OCI-LY1 (cell line): ENCODE results near the gene SPACA7.

Experiments used
- H2AFZ ChIP-seq: fragments of 200-600 bp; sonication (generic), shearing (Covaris generic); 2 replicates; pipeline ENCODE4 v1.6.0; 2014; ENCODE audit warnings: antibody characterized with exemption, mild to moderate bottlenecking, low read length
- H3F3A ChIP-seq: fragments of 200-600 bp; sonication (generic), shearing (Covaris generic); 2 replicates; pipeline ENCODE4 v1.6.0; 2014; ENCODE audit warnings: mild to moderate bottlenecking, antibody characterized with exemption, low read length, moderate library complexity; ENCODE audit not compliant: insufficient read depth
- H3K27ac ChIP-seq: fragments of 200-600 bp; sonication (generic); 2 replicates; pipeline ENCODE4 v1.5.1; 2014; ENCODE audit warnings: low read length, mixed run types, mild to moderate bottlenecking, low read depth; ENCODE audit not compliant: poor library complexity, severe bottlenecking
- H3K27me3 ChIP-seq: fragments of 200-600 bp; sonication (generic); 2 replicates; pipeline ENCODE4 v1.6.0; 2014; ENCODE audit warnings: antibody characterized with exemption, mild to moderate bottlenecking, low read length, moderate library complexity; ENCODE audit not compliant: insufficient read depth
- H3K36me3 ChIP-seq: fragments of 200-600 bp; sonication (generic); 2 replicates; pipeline ENCODE4 v1.6.1; 2014; ENCODE audit warnings: mild to moderate bottlenecking, antibody characterized with exemption, low read length, moderate library complexity, mixed read lengths; ENCODE audit not compliant: insufficient read depth
- H3K4me1 ChIP-seq: fragments of 200-600 bp; sonication (generic); 2 replicates; pipeline ENCODE4 v1.5.1; 2014; ENCODE audit warnings: mild to moderate bottlenecking, low read length, moderate library complexity; ENCODE audit not compliant: insufficient read depth, severe bottlenecking
- H3K4me2 ChIP-seq: fragments of 200-600 bp; sonication (generic), shearing (Covaris generic); 2 replicates; pipeline ENCODE4 v1.6.1; 2014; ENCODE audit warnings: low read length
- H3K4me3 ChIP-seq: fragments of 200-600 bp; sonication (generic); 2 replicates; pipeline ENCODE4 v1.5.1; 2014; ENCODE audit warnings: low read length, low read depth, mild to moderate bottlenecking, mixed read lengths; ENCODE audit not compliant: poor library complexity, severe bottlenecking
- H3K79me2 ChIP-seq: fragments of 200-600 bp; shearing (Covaris generic); 2 replicates; pipeline ENCODE4 v1.6.1; 2016; ENCODE audit warnings: mixed run types, low read length, mixed read lengths; ENCODE audit not compliant: insufficient read depth
- H3K9ac ChIP-seq: fragments of 200-600 bp; sonication (generic), shearing (Covaris generic); 2 replicates; pipeline ENCODE4 v1.6.1; 2014; ENCODE audit warnings: mild to moderate bottlenecking, low read length, mixed read lengths
- H3K9me2 ChIP-seq: fragments of 200-600 bp; sonication (generic), shearing (Covaris generic); 2 replicates; pipeline ENCODE4 v1.6.1; 2014; ENCODE audit warnings: low read depth, mild to moderate bottlenecking, low read length, mixed read lengths
- H3K9me3 ChIP-seq: fragments of 200-600 bp; shearing (Covaris generic); 2 replicates; pipeline ENCODE4 v1.6.1; 2014; ENCODE audit warnings: low read length, mixed read lengths
- H4K20me1 ChIP-seq: fragments of 200-600 bp; sonication (generic), shearing (Covaris generic); 2 replicates; pipeline ENCODE4 v1.6.0; 2016; ENCODE audit warnings: mild to moderate bottlenecking, low read length; ENCODE audit not compliant: insufficient read depth
- CTCF ChIP-seq: fragments of 200-600 bp; sonication (generic), shearing (Covaris generic); IDR thresholded peaks from 2 replicates; pipeline ENCODE4 v1.5.1; 2017; ENCODE audit warnings: mild to moderate bottlenecking, antibody characterized with exemption, low read length, moderate library complexity, mixed read lengths
- EZH2 ChIP-seq: fragments of 200-600 bp; sonication (generic), shearing (Covaris generic); IDR thresholded peaks from 2 replicates; pipeline ENCODE4 v1.8.0; 2017; ENCODE audit warnings: borderline replicate concordance, mixed run types, mild to moderate bottlenecking, antibody characterized with exemption, low read length, moderate library complexity, mixed read lengths

The SPACA7 gene

GRCh38 chr13:112447761-112448603, 71.8 kb downstream of the SPACA7 start:
- Histone ChIP-seq H4K20me1 (no peaks in the 10 kb centered on the region), H2AFZ (no peak overlapping the region), H3K4me2 (no peak overlapping the region), H3K27me3 (peaks cover 5% of the 10 kb centered on the region; the same call in 1 of the 2 replicates), H3K36me3 (no peaks in the 10 kb centered on the region), H3F3A (no peaks in the 10 kb centered on the region), H3K4me1 (no peaks in the 10 kb centered on the region), H3K9me3 (no peaks in the 10 kb centered on the region), H3K9me2 (no peaks in the 10 kb centered on the region), H3K79me2 (no peaks in the 10 kb centered on the region), H3K9ac (no peak overlapping the region), H3K4me3 (no peak overlapping the region), H3K27ac (no peak overlapping the region)
- TF ChIP-seq CTCF (no peak), EZH2 (no peak)

GRCh38 chr13:112448621-112449544, 72.7 kb downstream of the SPACA7 start:
- TF ChIP-seq EZH2 (no peak), CTCF (no peak)
- Histone ChIP-seq H3K79me2 (no peaks in the 10 kb centered on the region), H3K4me2 (no peak overlapping the region), H2AFZ (no peak overlapping the region), H4K20me1 (no peaks in the 10 kb centered on the region), H3K4me3 (no peak overlapping the region), H3K36me3 (no peaks in the 10 kb centered on the region), H3K9ac (no peak overlapping the region), H3K9me2 (no peaks in the 10 kb centered on the region), H3K4me1 (no peaks in the 10 kb centered on the region), H3K27ac (no peak overlapping the region), H3K27me3 (peaks cover 7% of the 10 kb centered on the region; the same call in 1 of the 2 replicates), H3K9me3 (no peaks in the 10 kb centered on the region), H3F3A (no peaks in the 10 kb centered on the region)

GRCh38 chr13:112449545-112449930, 73.4 kb downstream of the SPACA7 start:
- no peaks in the 10 kb centered on the region for H3K36me3 ChIP-seq
- TF ChIP-seq CTCF (no peak), EZH2 (no peak)
- H3K4me3 ChIP-seq: no peak overlapping the region
- H2AFZ ChIP-seq: no peak overlapping the region
- no peaks in the 10 kb centered on the region for H3K4me1 ChIP-seq
- no peak overlapping the region for H3K4me2 ChIP-seq
- H3F3A ChIP-seq: no peaks in the 10 kb centered on the region
- no peaks in the 10 kb centered on the region for H3K9me2 ChIP-seq
- H4K20me1 ChIP-seq: no peaks in the 10 kb centered on the region
- H3K9ac ChIP-seq: no peak overlapping the region
- peaks cover 7% of the 10 kb centered on the region; the same call in 1 of the 2 replicates for H3K27me3 ChIP-seq
- no peak overlapping the region for H3K27ac ChIP-seq
- H3K79me2 ChIP-seq: no peaks in the 10 kb centered on the region
- no peaks in the 10 kb centered on the region for H3K9me3 ChIP-seq
